Measurements from ENCODE around the gene CNIH1. TPM values are rescaled to one million over a fixed set of nuclear protein-coding genes. Genes with fewer than 3 reads are reported as not detected.
A peak's percentile ranks its signal among the peaks of the same experiment; 100 is the strongest.

CNIH1 gene
- total and polyA plus RNA-seq, 2 of the 13 experiments (the other 11 are each of a cell fraction or from before 2014, with no cell fraction given): 166 to 421 TPM

- TF ChIP-seq, protein P1, sequence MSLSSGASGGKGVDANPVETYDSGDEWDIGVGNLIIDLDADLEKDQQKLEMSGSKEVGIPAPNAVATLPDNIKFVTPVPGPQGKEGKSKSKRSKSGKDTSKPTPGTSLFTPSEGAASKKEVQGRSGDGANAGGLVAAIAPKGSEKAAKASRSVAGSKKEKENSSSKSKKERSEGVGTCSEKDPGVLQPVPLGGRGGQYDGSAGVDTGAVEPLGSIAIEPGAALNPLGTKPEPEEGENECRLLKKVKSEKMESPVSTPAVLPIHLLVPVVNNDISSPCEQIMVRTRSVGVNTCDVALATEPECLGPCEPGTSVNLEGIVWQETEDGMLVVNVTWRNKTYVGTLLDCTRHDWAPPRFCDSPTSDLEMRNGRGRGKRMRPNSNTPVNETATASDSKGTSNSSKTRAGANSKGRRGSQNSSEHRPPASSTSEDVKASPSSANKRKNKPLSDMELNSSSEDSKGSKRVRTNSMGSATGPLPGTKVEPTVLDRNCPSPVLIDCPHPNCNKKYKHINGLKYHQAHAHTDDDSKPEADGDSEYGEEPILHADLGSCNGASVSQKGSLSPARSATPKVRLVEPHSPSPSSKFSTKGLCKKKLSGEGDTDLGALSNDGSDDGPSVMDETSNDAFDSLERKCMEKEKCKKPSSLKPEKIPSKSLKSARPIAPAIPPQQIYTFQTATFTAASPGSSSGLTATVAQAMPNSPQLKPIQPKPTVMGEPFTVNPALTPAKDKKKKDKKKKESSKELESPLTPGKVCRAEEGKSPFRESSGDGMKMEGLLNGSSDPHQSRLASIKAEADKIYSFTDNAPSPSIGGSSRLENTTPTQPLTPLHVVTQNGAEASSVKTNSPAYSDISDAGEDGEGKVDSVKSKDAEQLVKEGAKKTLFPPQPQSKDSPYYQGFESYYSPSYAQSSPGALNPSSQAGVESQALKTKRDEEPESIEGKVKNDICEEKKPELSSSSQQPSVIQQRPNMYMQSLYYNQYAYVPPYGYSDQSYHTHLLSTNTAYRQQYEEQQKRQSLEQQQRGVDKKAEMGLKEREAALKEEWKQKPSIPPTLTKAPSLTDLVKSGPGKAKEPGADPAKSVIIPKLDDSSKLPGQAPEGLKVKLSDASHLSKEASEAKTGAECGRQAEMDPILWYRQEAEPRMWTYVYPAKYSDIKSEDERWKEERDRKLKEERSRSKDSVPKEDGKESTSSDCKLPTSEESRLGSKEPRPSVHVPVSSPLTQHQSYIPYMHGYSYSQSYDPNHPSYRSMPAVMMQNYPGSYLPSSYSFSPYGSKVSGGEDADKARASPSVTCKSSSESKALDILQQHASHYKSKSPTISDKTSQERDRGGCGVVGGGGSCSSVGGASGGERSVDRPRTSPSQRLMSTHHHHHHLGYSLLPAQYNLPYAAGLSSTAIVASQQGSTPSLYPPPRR (CRISPR knock-in tag; IDR thresholded peaks at IDR 0.05; ENCODE audit: borderline replicate concordance): peak; percentile 77; the same call in 1 of the 2 replicates
- no peak for TF ChIP-seq DZIP1 (CRISPR knock-in tag; IDR thresholded peaks at IDR 0.05)
- TF ChIP-seq ZFP36L2 (CRISPR knock-in tag; IDR thresholded peaks at IDR 0.05): no peak
- TF ChIP-seq NFIC (IDR thresholded peaks at IDR 0.05; ENCODE audit: low read length): peak; percentile 67; the same call in 1 of the 2 replicates
- TF ChIP-seq ZNF136 (CRISPR knock-in tag; IDR thresholded peaks at IDR 0.05; ENCODE audit: low read depth): no peak
- TF ChIP-seq ZNF317 (CRISPR knock-in tag; IDR thresholded peaks at IDR 0.05): peak; percentile 63; the same call in 1 of the 2 replicates
- no peak for TF ChIP-seq GABPB1 (CRISPR knock-in tag; IDR thresholded peaks at IDR 0.05)
- TF ChIP-seq ZKSCAN1 (IDR thresholded peaks at IDR 0.05; ENCODE audit: low read length): no peak
- no peak for TF ChIP-seq ZNF3 (CRISPR knock-in tag; IDR thresholded peaks at IDR 0.05)
- peak; percentile 98 for TF ChIP-seq CEBPG (CRISPR knock-in tag; IDR thresholded peaks at IDR 0.05)
- no peak for TF ChIP-seq ZXDC (CRISPR knock-in tag; IDR thresholded peaks at IDR 0.05)
- no peak for TF ChIP-seq SCMH1 (CRISPR knock-in tag; IDR thresholded peaks at IDR 0.05; ENCODE audit: borderline replicate concordance)
- TF ChIP-seq THRA (CRISPR knock-in tag; IDR thresholded peaks at IDR 0.05; ENCODE audit: borderline replicate concordance): peak; percentile 65; the same call in 1 of the 2 replicates
- no peak for TF ChIP-seq ZNF34 (CRISPR knock-in tag; IDR thresholded peaks at IDR 0.05; ENCODE audit: borderline replicate concordance)
- peak; percentile 85 for TF ChIP-seq DPF2 (CRISPR knock-in tag; IDR thresholded peaks at IDR 0.05; ENCODE audit: borderline replicate concordance, low read depth)
- TF ChIP-seq ZNF562 (CRISPR knock-in tag; IDR thresholded peaks at IDR 0.05; ENCODE audit: borderline replicate concordance): no peak
- no peak for TF ChIP-seq ZNF501 (CRISPR knock-in tag; IDR thresholded peaks at IDR 0.05)
These were observed 6.1 kb upstream of the CNIH1 start (continued) for GRCh38 chr14:54447231-54447692.

Measured in HepG2 (cell line).